Aorta (tissue), 5 donors: ENCODE data around the gene TOMM7. TPM values are rescaled to one million over a fixed set of nuclear protein-coding genes. Genes with fewer than 3 reads are reported as not detected.

Experiments
- ATAC-seq: fragments of 200-7000 bp; cut with Tn5 transposase; one replicate; pipeline ENCODE4 v1.9.1; 2022; ENCODE audit warnings: moderate library complexity; ENCODE audit not compliant: low FRiP score
- DNase-seq, 2 donors: peaks; one replicate each; pipeline ENCODE4 v3.0.0-alpha.2; 2020
- H3K27ac ChIP-seq, 2 donors: one replicate each; pipeline ENCODE4 v1.5.1; 2013; ENCODE audit warnings: low read length in 2 of 2, mild to moderate bottlenecking in 2 of 2, moderate library complexity in 2 of 2, control low read depth in 1 of 2, inconsistent platforms in 1 of 2, low read depth in 1 of 2
- H3K27me3 ChIP-seq, 2 donors: one replicate each; pipeline ENCODE4 v1.6.1; 2013; ENCODE audit warnings: control low read depth in 1 of 2, low read length in 1 of 2, mild to moderate bottlenecking in 1 of 2, moderate library complexity in 1 of 2; ENCODE audit not compliant: insufficient read depth in 2 of 2, control insufficient read depth in 1 of 2
- H3K36me3 ChIP-seq, 2 donors: one replicate each; pipeline ENCODE4 v1.6.1; 2013; ENCODE audit warnings: control low read depth in 1 of 2, low read length in 1 of 2, mild to moderate bottlenecking in 1 of 2; ENCODE audit not compliant: insufficient read depth in 2 of 2, control insufficient read depth in 1 of 2
- H3K4me1 ChIP-seq, 2 donors: one replicate each; pipeline ENCODE4 v1.6.1; 2013; ENCODE audit warnings: low read length in 2 of 2, control low read depth in 1 of 2, mild to moderate bottlenecking in 1 of 2, moderate library complexity in 1 of 2; ENCODE audit not compliant: insufficient read depth in 2 of 2, control insufficient read depth in 1 of 2
- H3K4me3 ChIP-seq, 2 donors: one replicate each; pipeline ENCODE4 v1.5.1; 2013; ENCODE audit warnings: low read length in 2 of 2, control low read depth in 1 of 2, mild to moderate bottlenecking in 1 of 2
- H3K9me3 ChIP-seq: one replicate; pipeline ENCODE4 v1.6.1; 2013; ENCODE audit warnings: mild to moderate bottlenecking, low read length; ENCODE audit not compliant: control insufficient read depth
- WGBS, 2 donors: extraction: QIAGEN DNeasy Blood & Tissue Kit; methylation state at CpG; one replicate each; pipeline ENCODE4 v1.1.7; 2013; 5-methylcytosine and 5-hydroxymethylcytosine counted together
- intact Hi-C, 2 donors: fragments of 100-400 bp; cut with DNase I; formaldehyde crosslinking; loops; one replicate each; pipeline versions ENCODE4 v1.14.2 to v1.15.0; 2022
- polyA plus RNA-seq, 2 donors: library from polyadenylated mRNA; stranded (reverse); fragments of 200-250 nt; gene quantifications; one replicate each; pipeline ENCODE4 v1.2.3, GENCODE V29; 2013
- total RNA-seq, 2 donors: library from RNA; stranded (reverse); fragmentation: NEBNext Ultra II Directional; extraction: Animal tissue kit (Norgen Biotek cat#: 25700); gene quantifications; one replicate each; pipeline ENCODE4 v1.2.1, GENCODE V29; 2021
- donor health status: healthy with polysubstance abuse.
- donor health status: Bipolar disorder and iron deficiency.
- donor health status: DM: no; HTN: no; CAD: no.
- donor health status: DM: no; HTN: no; CAD: no.
- donor health status: DM: yes; HTN: yes; CAD: no.

The TOMM7 gene
- total and polyA plus RNA-seq, 4 donors, result 250 to 1,149 (median 450) TPM

DNA sequence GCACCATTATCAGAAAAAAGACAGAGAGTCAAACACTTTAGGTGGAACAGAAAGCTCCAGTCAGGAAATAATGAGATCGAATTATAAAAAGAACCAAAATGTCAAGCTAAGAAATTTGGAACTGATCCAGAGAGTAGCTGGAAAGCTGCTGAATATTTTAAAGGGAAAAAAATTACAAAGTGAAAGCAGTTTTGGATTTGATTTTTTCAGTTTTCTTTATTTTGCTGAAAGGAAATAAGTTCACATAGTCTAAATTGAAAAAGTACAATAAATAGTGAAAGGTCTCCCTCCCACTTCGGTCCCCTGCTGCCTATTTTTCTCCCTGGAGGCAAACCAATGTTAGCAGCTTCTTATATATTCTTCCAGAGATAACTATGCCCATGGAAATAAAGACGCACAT is 11.3 kb upstream of the TOMM7 start:
- ATAC-seq, result no peak
- intact Hi-C loops, result no loop called here
- peaks cover 2 to 3% of the 10 kb centered on the region in 2 donors for H3K4me1 ChIP-seq
- no peaks in the 10 kb centered on the region for H3K27me3 ChIP-seq
- no peak overlapping the region for H3K4me3 ChIP-seq
- 9 to 12% methylated on average over 3 of the region's 3 CpGs for WGBS, 2 donors
- no peaks in the 10 kb centered on the region for H3K36me3 ChIP-seq
- no peaks in the 10 kb centered on the region for H3K9me3 ChIP-seq
- H3K27ac ChIP-seq, result no peak overlapping the region
- no peak for DNase-seq

DNA sequence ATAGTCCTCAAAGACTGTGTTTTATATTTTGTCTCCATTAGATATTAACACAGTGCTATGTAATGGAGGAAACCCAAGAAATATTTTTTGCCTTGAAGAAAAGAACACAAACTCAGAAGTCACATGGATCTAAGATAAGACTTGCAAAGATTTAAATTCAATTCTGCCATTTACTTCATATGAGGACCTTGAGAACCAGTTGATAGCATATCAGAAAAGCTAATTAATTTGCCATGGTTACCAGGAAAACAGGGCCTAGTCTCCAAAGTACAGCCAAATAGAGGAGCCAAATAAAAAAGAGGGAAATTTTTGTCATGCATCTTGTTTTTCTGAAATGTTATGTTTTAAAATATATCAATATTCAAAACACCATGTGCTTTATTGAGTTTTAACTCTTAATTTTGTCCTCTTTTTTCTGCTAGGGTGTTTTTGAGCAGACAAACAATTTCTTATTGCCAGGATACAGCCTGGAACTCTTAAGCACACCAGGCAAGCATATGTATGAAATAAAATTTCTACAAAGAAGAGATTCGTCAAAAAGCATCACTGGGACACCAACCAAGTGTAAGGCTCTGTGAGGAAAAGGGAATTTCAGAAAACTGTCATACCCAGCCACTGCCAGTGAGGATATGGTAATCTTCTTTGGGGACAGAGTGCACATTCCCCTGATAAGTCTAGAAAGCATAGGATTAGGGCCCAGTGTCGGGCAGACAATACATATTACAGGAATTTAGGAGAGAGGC is 10.6 kb upstream of the TOMM7 start:
- 43 to 49% methylated on average over 2 of the region's 2 CpGs for WGBS, 2 donors
- Histone ChIP-seq H3K27ac (no peak overlapping the region), H3K27me3 (no peaks in the 10 kb centered on the region), H3K9me3 (no peaks in the 10 kb centered on the region), H3K4me3 (no peak overlapping the region), H3K36me3 (no peaks in the 10 kb centered on the region), H3K4me1 (peaks cover 2 to 3% of the 10 kb centered on the region in 2 donors)
- DNase-seq, result no peak
- intact Hi-C loops, result no loop called here
- ATAC-seq, result no peak

DNA sequence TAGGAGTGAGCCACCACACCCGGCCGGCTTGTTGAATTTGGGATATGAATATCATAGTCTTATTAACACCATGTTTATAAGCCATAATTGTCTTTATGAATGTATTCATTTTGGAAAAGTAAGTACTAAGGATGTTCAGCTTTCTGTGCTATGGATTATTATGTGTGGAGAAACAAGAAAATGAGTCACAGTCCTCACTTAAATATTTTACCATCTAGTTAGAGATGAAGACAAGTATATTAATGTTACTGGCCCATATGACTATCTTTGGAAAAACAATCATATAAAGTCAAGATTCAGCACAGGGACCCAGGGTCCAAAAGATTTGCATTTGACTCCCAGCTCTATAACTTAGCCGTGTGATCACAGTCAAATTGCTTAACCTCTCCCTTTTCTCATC is 9.8 kb upstream of the TOMM7 start:
- DNase-seq (no peak), ATAC-seq (no peak)
- H3K36me3 ChIP-seq, result no peaks in the 10 kb centered on the region
- WGBS, 2 donors, result 87 to 92% methylated on average over 3 of the region's 3 CpGs
- H3K27ac ChIP-seq, result no peak overlapping the region
- H3K27me3 ChIP-seq, result no peaks in the 10 kb centered on the region
- no peak overlapping the region for H3K4me3 ChIP-seq
- H3K9me3 ChIP-seq, result no peaks in the 10 kb centered on the region
- intact Hi-C loops, result no loop called here
- H3K4me1 ChIP-seq, result peaks cover 2 to 3% of the 10 kb centered on the region in 2 donors

DNA sequence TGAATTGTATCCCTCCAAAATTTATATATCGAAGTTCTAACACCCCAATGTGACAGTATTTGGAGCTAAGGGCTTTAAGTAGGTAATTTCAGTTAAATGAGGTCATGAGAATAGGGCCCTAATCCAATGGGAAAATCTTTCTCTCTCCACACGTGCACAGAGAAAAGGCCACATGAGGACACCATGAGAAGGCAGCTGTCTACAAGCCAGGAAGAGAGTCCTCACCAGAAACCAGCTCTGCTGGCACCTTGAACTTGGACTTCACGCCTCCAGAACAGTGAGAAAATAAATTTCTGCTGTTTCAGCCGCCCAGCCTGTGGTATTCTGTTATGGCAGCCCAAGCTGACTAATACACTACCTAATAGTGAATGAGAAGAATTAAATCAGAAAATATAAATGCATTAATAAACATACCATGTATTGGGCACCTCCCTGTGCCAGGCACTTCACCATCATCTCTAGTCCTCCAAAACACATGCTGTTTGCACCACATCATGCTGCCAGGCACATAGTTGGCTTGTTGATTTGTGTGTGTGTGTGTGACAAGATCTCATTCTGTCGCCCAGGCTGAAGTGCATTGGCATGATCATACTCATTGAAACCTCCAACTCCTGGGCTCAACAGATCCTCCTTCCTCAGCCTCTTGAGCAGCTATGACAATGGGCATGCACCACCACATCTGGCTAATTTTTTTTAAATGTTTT is 9.1 kb upstream of the TOMM7 start:
- Histone ChIP-seq H3K9me3 (no peaks in the 10 kb centered on the region), H3K36me3 (no peaks in the 10 kb centered on the region), H3K27me3 (no peaks in the 10 kb centered on the region), H3K4me1 (peaks cover 2 to 3% of the 10 kb centered on the region in 2 donors), H3K4me3 (no peak overlapping the region), H3K27ac (no peak overlapping the region)
- WGBS, 2 donors, result 74 to 78% methylated on average over 5 of the region's 5 CpGs
- DNase-seq (no peak), ATAC-seq (no peak)
- intact Hi-C loops, result no loop called here

DNA sequence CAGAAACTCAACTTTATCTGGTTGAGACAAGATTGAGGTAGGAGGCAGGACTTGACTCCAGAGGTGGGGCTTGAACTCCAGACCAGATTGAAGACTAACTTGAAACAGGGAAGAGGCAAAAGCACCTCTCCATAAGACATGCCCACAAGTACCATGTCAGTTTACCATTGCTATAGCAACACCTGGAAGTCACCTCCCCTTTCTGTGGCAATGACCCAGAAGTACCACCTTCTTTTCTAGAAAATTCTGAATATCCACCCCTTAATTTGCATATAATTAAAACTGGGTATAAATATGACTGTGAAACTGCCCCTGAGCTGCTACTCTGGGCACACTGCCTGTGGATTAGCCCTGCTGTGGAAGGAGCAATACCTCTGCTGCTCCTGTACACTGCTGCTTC is 4.9 kb upstream of the TOMM7 start:
- Histone ChIP-seq H3K4me1 (peaks cover 0 to 2% of the 10 kb centered on the region in 2 donors), H3K27ac (no peak overlapping the region), H3K9me3 (no peaks in the 10 kb centered on the region), H3K4me3 (no peak overlapping the region), H3K36me3 (no peaks in the 10 kb centered on the region), H3K27me3 (no peaks in the 10 kb centered on the region)
- DNase-seq (no peak), ATAC-seq (no peak)
- intact Hi-C loops, result loop anchor here in 1 of 2 donors (10.0 kb wide), 1 partner anchor 227 kb away; no protein-coding TSS in a partner anchor

DNA sequence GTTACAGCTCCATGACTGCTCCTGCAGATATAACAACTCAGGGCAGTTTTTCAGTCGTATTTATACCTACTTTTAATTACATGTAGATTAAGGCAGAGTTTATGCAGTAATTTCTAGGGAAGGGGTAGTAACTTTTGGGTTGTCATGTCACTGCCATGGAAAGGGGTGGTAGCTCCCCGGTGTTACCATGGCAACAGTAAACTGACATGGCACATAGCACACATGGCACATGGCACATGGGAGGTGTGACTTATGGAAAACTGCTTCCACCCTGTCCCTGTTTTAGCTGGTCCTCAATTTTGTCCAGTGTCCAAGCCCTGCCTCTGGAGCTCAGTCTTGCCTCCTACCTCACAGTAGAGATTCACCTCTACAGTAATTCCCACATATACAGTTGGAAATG is 3.9 kb upstream of the TOMM7 start:
- WGBS, 2 donors, result 74 to 77% methylated on average over 2 of the region's 2 CpGs
- H3K4me1 ChIP-seq, result no peaks in the 10 kb centered on the region
- intact Hi-C loops, result loop anchor here in 1 of 2 donors (10.0 kb wide), 1 partner anchor 228 kb away; no protein-coding TSS in a partner anchor

DNA sequence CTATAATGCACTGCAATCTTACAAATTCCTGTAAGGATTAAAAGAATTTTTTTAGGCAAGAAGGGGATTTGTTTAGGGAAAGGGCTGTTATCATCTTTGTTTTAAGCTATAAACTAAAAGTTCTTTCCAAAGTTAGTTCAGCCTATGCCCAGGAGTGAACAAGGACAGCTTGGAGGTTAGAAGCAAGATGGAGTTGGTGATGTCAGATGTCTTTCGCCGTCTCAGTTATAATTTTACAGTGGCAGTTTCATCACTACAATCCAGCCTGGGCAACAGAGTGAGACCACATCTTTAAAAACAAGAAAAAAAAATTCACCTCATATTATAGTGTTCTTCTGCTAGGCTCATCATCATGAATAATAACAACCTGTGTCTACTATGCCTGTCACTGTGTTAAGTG is 2.1 kb upstream of the TOMM7 start:
- intact Hi-C loops, result loop anchor here in 1 of 2 donors (10.0 kb wide), 1 partner anchor 230 kb away; no protein-coding TSS in a partner anchor

More for the DNA sequence above, 3.9 kb upstream of the TOMM7 start:
- H3K27me3 ChIP-seq, result no peaks in the 10 kb centered on the region
- no peaks in the 10 kb centered on the region for H3K36me3 ChIP-seq
- ATAC-seq, result no peak
- no peak overlapping the region for H3K4me3 ChIP-seq
- DNase-seq, result no peak
- no peaks in the 10 kb centered on the region for H3K9me3 ChIP-seq
- H3K27ac ChIP-seq, result no peak overlapping the region

DNA sequence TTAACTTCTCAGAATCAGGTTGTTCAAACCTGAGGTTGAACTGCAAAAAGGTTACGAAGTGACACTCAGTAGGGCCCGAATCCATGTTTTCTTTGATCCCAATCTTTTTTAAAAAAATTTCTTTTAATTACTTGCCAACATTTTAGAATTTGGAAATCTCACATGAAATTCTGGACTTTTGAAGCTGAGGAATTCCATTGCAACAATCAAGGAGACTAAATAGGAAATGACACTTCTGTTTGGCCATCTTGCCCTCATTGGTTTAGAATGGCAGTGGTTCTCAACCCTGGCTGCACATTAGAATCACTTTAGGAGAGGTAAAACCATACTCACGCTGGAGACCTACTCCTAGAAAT is 471 bp upstream of the TOMM7 start:
- intact Hi-C loops, result loop anchor here (2.0 to 10.0 kb wide), 2 partner anchors 232 kb away; no protein-coding TSS in a partner anchor
- 33 to 40% methylated on average over 3 of the region's 3 CpGs for WGBS, 2 donors
- H3K9me3 ChIP-seq, result no peaks in the 10 kb centered on the region
- DNase-seq (no peak), ATAC-seq (no peak)
- no peaks in the 10 kb centered on the region for H3K27me3 ChIP-seq
- peak overlapping the region; percentile 21 to 94 for H3K4me3 ChIP-seq
- H3K4me1 ChIP-seq, result peaks cover 0 to 1% of the 10 kb centered on the region in 2 donors
- H3K36me3 ChIP-seq, result no peaks in the 10 kb centered on the region
- no peak overlapping the region for H3K27ac ChIP-seq

More for the DNA sequence above, 2.1 kb upstream of the TOMM7 start:
- Histone ChIP-seq H3K4me1 (peaks cover 0 to 1% of the 10 kb centered on the region in 2 donors), H3K27me3 (no peaks in the 10 kb centered on the region), H3K9me3 (no peaks in the 10 kb centered on the region), H3K4me3 (no peak overlapping the region), H3K27ac (no peak overlapping the region), H3K36me3 (no peaks in the 10 kb centered on the region)
- no peak for DNase-seq
- WGBS, 2 donors, result 92 to 95% methylated on average over 2 of the region's 2 CpGs
- no peak for ATAC-seq
